BJ (cell line): ENCODE data around the gene COBL. TPM values are rescaled to one million over a fixed set of nuclear protein-coding genes. Genes with fewer than 3 reads are reported as not detected.

Experiments used
- CTCF ChIA-PET: fragments of 350-600 bp; formaldehyde crosslinking; extraction: SDS; loops from one replicate; lab custom pipeline; 2021; ENCODE audit warnings: antibody characterized with exemption, inconsistent platforms; lab: Yijun Ruan, JAX
- POLR2A ChIA-PET: fragments of 300-600 bp; sonication (Branson Sonifier 250); formaldehyde crosslinking; extraction: SDS; loops from one replicate; lab custom pipeline; 2021; ENCODE audit warnings: antibody characterized with exemption; lab: Charles Lee
- DNase-seq: peaks from one replicate; pipeline ENCODE4 v3.0.0-alpha.2; 2011; ENCODE audit warnings: low read depth
- H3K27me3 ChIP-seq: 2 replicates; pipeline ENCODE4 v1.6.0; 2011; ENCODE audit warnings: low read length; ENCODE audit not compliant: control insufficient read depth, insufficient read depth
- H3K36me3 ChIP-seq: 2 replicates; pipeline ENCODE4 v1.5.1; 2011; ENCODE audit warnings: low read length; ENCODE audit not compliant: control insufficient read depth, insufficient read depth
- H3K4me3 ChIP-seq: 2 replicates; pipeline ENCODE4 v1.5.1; 2011; ENCODE audit warnings: low read depth, mild to moderate bottlenecking, control low read depth, low read length
- CTCF ChIP-seq: IDR thresholded peaks from 2 replicates; pipeline ENCODE4 v1.5.1; 2011; ENCODE audit warnings: low read depth, mild to moderate bottlenecking, control low read depth, inconsistent platforms, low read length, moderate library complexity; ENCODE audit not compliant: insufficient read depth
- polyA plus RNA-seq: library from polyadenylated mRNA; depleted of rRNA; stranded (reverse); fragments of >200 nt; gene quantifications from 2 replicates; pipeline ENCODE4 v1.2.3, GENCODE V29; 2011

The COBL gene
- polyA plus RNA-seq, 1 experiment, result not detected

- POLR2A ChIA-PET, result no interaction called here
- TF ChIP-seq CTCF, result no peak
- Histone ChIP-seq H3K4me3 (no peak overlapping the region), H3K36me3 (no peaks in the 10 kb centered on the region), H3K27me3 (no peaks in the 10 kb centered on the region)
- CTCF ChIA-PET, result no interaction called here
- DNase-seq, result no peak
Measured at GRCh38 chr7:51295440-51296245, 21.0 kb downstream of the COBL start.

- no peak for TF ChIP-seq CTCF
- no peak for DNase-seq
- Histone ChIP-seq H3K27me3 (no peaks in the 10 kb centered on the region), H3K36me3 (no peaks in the 10 kb centered on the region), H3K4me3 (no peak overlapping the region)
- ChIA-PET POLR2A (no interaction called here), CTCF (no interaction called here)
Measured at GRCh38 chr7:51292596-51292995, 24.0 kb downstream of the COBL start.

- H3K4me3 ChIP-seq, result no peak overlapping the region
- no peaks in the 10 kb centered on the region for H3K36me3 ChIP-seq
- ChIA-PET CTCF (no interaction called here), POLR2A (no interaction called here)
- no peak for DNase-seq
- H3K27me3 ChIP-seq, result no peaks in the 10 kb centered on the region
- TF ChIP-seq CTCF, result no peak
Measured at GRCh38 chr7:51290702-51291540, 25.7 kb downstream of the COBL start.

GRCh38 chr7:51290304-51290637, 26.3 kb downstream of the COBL start:
- CTCF ChIA-PET, result no interaction called here
- no peak for TF ChIP-seq CTCF
- DNase-seq, result no peak
- Histone ChIP-seq H3K4me3 (no peak overlapping the region), H3K36me3 (no peaks in the 10 kb centered on the region), H3K27me3 (no peaks in the 10 kb centered on the region)
- POLR2A ChIA-PET, result no interaction called here

GRCh38 chr7:51289623-51290303, 26.8 kb downstream of the COBL start:
- CTCF ChIA-PET, result no interaction called here
- no peak for DNase-seq
- Histone ChIP-seq H3K27me3 (no peaks in the 10 kb centered on the region), H3K36me3 (no peaks in the 10 kb centered on the region), H3K4me3 (no peak overlapping the region)
- no peak for TF ChIP-seq CTCF
- POLR2A ChIA-PET, result no interaction called here
